ENCODE data around the gene ZNHIT2.
A peak's percentile ranks its signal among the peaks of the same experiment; 100 is the strongest.

Gene ZNHIT2

DNA sequence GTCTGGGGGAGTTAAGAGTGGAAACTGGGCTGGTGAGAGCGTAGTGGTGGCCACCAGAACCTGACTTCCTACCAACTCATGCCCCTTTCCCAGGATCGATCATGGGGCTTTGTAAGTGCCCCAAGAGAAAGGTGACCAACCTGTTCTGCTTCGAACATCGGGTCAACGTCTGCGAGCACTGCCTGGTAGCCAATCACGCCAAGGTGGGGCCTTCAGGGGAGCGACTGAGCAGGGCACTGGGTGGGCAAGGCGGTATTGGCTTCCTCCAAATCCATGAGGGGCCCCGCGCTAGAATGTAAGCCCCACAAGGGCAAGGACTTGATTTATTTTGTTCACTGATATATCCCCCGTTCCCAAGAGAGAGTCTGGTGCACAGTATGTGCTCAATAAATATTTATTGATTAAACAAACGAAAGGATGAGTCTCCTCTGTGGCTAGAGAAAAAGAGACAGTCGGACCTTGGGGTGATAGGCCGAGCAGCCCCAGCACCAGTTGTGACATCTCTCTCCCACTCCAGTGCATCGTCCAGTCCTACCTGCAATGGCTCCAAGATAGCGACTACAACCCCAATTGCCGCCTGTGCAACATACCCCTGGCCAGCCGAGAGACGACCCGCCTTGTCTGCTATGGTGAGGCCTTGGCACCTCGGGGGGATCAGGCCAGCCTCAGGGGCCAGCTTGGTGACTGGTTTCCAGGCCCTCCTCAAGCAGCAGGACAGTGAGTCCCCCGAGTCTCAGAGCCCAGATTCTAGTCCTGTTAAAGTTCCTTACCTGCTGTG lies 32.7 kb downstream of the ZNHIT2 start:
- no peaks in the 10 kb centered on the region for H3K27me3 ChIP-seq (ENCODE audit: control insufficient read depth, low read length)
- H3K79me2 ChIP-seq (ENCODE audit: control insufficient read depth, low read length), result peaks cover 54% of the 10 kb centered on the region
- H3K9me2 ChIP-seq (replicated peaks; ENCODE audit: control insufficient read depth, low read length), result no peaks in the 10 kb centered on the region
- TF ChIP-seq EZH2phosphoT487 (IDR thresholded peaks at IDR 0.05; ENCODE audit: borderline replicate concordance, low read length) (no peak), CTCF (IDR thresholded peaks at IDR 0.05; ENCODE audit: low read depth, low read length, poor library complexity, severe bottlenecking) (no peak)
- peaks cover 65% of the 10 kb centered on the region for H3K36me3 ChIP-seq (ENCODE audit: control insufficient read depth, low read length)
- no peaks in the 10 kb centered on the region for H4K20me1 ChIP-seq (ENCODE audit: control insufficient read depth, insufficient read depth, low read depth, low read length)
- no peaks in the 10 kb centered on the region for H3K9me3 ChIP-seq (ENCODE audit: control insufficient read depth, insufficient read depth, low read length)
- H3K4me1 ChIP-seq (ENCODE audit: control insufficient read depth, low read length), result peaks cover 37% of the 10 kb centered on the region
- 0 out of 2 replicates have a peak, but pooled peaks cover 2% of the 10 kb centered on the region for H3F3A ChIP-seq (ENCODE audit: control insufficient read depth, insufficient read depth)
- peak overlapping the region; percentile 90 for H3K4me3 ChIP-seq (ENCODE audit: low read length)
- H3K4me2 ChIP-seq (ENCODE audit: low read length), result peak overlapping the region; percentile 85
- H3K27ac ChIP-seq (ENCODE audit: low read depth, low read length), result peak overlapping the region; percentile 70; the same call in 1 of the 2 replicates

- peak within 1 kb of the TSS; percentile 85 for H3K4me2 ChIP-seq (ENCODE audit: low read length)
- peaks cover 73% of the 10 kb centered on the region for H3K36me3 ChIP-seq (ENCODE audit: control insufficient read depth, low read length)
- no peaks in the 10 kb centered on the region for H3K9me2 ChIP-seq (replicated peaks; ENCODE audit: control insufficient read depth, low read length)
- peaks cover 42% of the 10 kb centered on the region for H3K4me1 ChIP-seq (ENCODE audit: control insufficient read depth, low read length)
- H3K4me3 ChIP-seq (ENCODE audit: low read length), result peak within 1 kb of the TSS; percentile 90
- peak within 1 kb of the TSS; percentile 70 for H3K27ac ChIP-seq (ENCODE audit: low read depth, low read length)
- H3K9me3 ChIP-seq (ENCODE audit: control insufficient read depth, insufficient read depth, low read length), result no peaks in the 10 kb centered on the region
- 0 out of 2 replicates have a peak, but pooled peaks cover 2% of the 10 kb centered on the region for H3F3A ChIP-seq (ENCODE audit: control insufficient read depth, insufficient read depth)
- H4K20me1 ChIP-seq (ENCODE audit: control insufficient read depth, insufficient read depth, low read depth, low read length), result no peaks in the 10 kb centered on the region
- H3K27me3 ChIP-seq (ENCODE audit: control insufficient read depth, low read length), result no peaks in the 10 kb centered on the region
- TF ChIP-seq EZH2phosphoT487 (IDR thresholded peaks at IDR 0.05; ENCODE audit: borderline replicate concordance, low read length) (no peak), CTCF (IDR thresholded peaks at IDR 0.05; ENCODE audit: low read depth, low read length, poor library complexity, severe bottlenecking) (no peak)
- peaks cover 61% of the 10 kb centered on the region for H3K79me2 ChIP-seq (ENCODE audit: control insufficient read depth, low read length)
These were observed 33.5 kb downstream of the ZNHIT2 start, which contains the start of the genes CDCA5 and ZFPL1 for GRCh38 chr11:65083834-65084597. TSS of gene CDCA5 (minus strand) at chr11:65084040. CDS start at chr11:65083978, 62 bp downstream. TSS of gene ZFPL1 (plus strand) at chr11:65084222. CDS start at chr11:65084699, 477 bp downstream.

DNA sequence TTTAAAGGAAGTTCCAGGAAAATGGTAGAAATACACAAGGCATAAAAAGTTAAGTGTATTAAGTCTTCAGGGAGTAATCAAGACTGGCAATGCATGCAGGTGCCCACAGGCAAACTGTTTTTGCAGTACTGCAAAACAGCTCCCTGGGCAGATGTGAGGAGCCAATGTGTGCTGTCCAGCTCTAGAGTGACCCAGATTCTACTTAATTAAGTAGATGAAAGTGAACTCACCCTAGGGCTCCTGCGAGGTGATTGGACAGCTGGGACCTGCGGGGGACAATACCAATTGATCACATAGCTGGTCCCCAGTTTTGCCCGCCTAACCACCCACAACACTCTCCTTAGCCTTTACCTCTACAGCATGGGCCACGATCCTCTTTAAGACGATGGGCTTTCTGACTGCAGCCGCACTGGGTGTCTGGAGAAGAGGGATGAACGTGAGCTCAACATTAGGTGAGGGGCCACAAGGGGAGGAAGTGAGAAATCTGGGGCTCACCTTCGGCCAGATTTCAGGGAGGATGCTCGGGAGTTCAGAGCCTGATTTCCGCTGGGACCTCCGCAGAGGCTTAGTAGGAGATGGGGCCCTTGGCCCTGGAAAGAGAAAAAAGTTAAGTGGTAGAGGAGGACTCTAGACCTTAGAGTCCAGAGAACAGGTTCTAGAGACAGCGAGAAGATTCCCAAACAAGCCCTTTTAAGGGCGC lies 34.2 kb downstream of the ZNHIT2 start:
- Histone ChIP-seq H3F3A (ENCODE audit: control insufficient read depth, insufficient read depth) (0 out of 2 replicates have a peak, but pooled peaks cover 2% of the 10 kb centered on the region), H3K4me2 (ENCODE audit: low read length) (peak overlapping the region; percentile 85), H3K27me3 (ENCODE audit: control insufficient read depth, low read length) (no peaks in the 10 kb centered on the region), H4K20me1 (ENCODE audit: control insufficient read depth, insufficient read depth, low read depth, low read length) (no peaks in the 10 kb centered on the region), H3K9me2 (replicated peaks; ENCODE audit: control insufficient read depth, low read length) (no peaks in the 10 kb centered on the region), H3K36me3 (ENCODE audit: control insufficient read depth, low read length) (peaks cover 80% of the 10 kb centered on the region), H3K79me2 (ENCODE audit: control insufficient read depth, low read length) (peaks cover 68% of the 10 kb centered on the region), H3K4me1 (ENCODE audit: control insufficient read depth, low read length) (peaks cover 49% of the 10 kb centered on the region), H3K27ac (ENCODE audit: low read depth, low read length) (peak overlapping the region; percentile 70), H3K9me3 (ENCODE audit: control insufficient read depth, insufficient read depth, low read length) (no peaks in the 10 kb centered on the region), H3K4me3 (ENCODE audit: low read length) (peak overlapping the region; percentile 90)
- TF ChIP-seq EZH2phosphoT487 (IDR thresholded peaks at IDR 0.05; ENCODE audit: borderline replicate concordance, low read length), result no peak
- no peak for TF ChIP-seq CTCF (IDR thresholded peaks at IDR 0.05; ENCODE audit: low read depth, low read length, poor library complexity, severe bottlenecking)
